Measurements from ENCODE around the gene JAG1. TPM values are rescaled to one million over a fixed set of nuclear protein-coding genes. Genes with fewer than 3 reads are reported as not detected.

The JAG1 gene
- total RNA-seq, 4 donors from 2014 or later = 35.2 to 73.5 (median 65.3) TPM

- H3K4me3 ChIP-seq = no peak overlapping the region
- H3K27ac ChIP-seq = no peak overlapping the region
- H3K27me3 ChIP-seq = no peaks in the 10 kb centered on the region
- peaks cover 0 to 84% (median 0%) of the 10 kb centered on the region in 3 donors for H3K36me3 ChIP-seq
- no peak for DNase-seq
- no peaks in the 10 kb centered on the region for H3K9me3 ChIP-seq
- no peak for TF ChIP-seq CTCF (IDR thresholded peaks at IDR 0.05)
- peaks cover 0 to 28% (median 3%) of the 10 kb centered on the region in 4 donors for H3K4me1 ChIP-seq
These were observed 24.0 kb downstream of the JAG1 start for GRCh38 chr20:10649797-10650160.

GRCh38 chr20:10649080-10649796 is 24.6 kb downstream of the JAG1 start:
- no peaks in the 10 kb centered on the region for H3K27me3 ChIP-seq
- peaks cover 0 to 87% (median 0%) of the 10 kb centered on the region in 3 donors for H3K36me3 ChIP-seq
- no peak overlapping the region for H3K27ac ChIP-seq

GRCh38 chr20:10648651-10649050 is 25.1 kb downstream of the JAG1 start:
- H3K4me1 ChIP-seq = peaks cover 0 to 17% (median under 1%) of the 10 kb centered on the region in 4 donors
- H3K36me3 ChIP-seq = peaks cover 0 to 93% (median 0%) of the 10 kb centered on the region in 3 donors
- no peak for DNase-seq
- H3K9me3 ChIP-seq = no peaks in the 10 kb centered on the region
- TF ChIP-seq POLR2A (IDR thresholded peaks at IDR 0.05) (no peak), CTCF (IDR thresholded peaks at IDR 0.05) (no peak)
- H3K27me3 ChIP-seq = no peaks in the 10 kb centered on the region
- no peak overlapping the region for H3K4me3 ChIP-seq
- no peak overlapping the region for H3K27ac ChIP-seq

More at GRCh38 chr20:10649080-10649796, 24.6 kb downstream of the JAG1 start:
- Histone ChIP-seq H3K9me3 (no peaks in the 10 kb centered on the region), H3K4me3 (no peak overlapping the region), H3K4me1 (peaks cover 0 to 22% (median 3%) of the 10 kb centered on the region in 4 donors)
- DNase-seq = no peak
- TF ChIP-seq POLR2A (IDR thresholded peaks at IDR 0.05) = no peak
- TF ChIP-seq CTCF (IDR thresholded peaks at IDR 0.05) = no peak

- Histone ChIP-seq H3K27ac (no peak overlapping the region), H3K36me3 (peaks cover 0 to 99% (median 0%) of the 10 kb centered on the region in 3 donors)
- TF ChIP-seq POLR2A (IDR thresholded peaks at IDR 0.05) = no peak
- TF ChIP-seq CTCF (IDR thresholded peaks at IDR 0.05) = no peak
These were observed 25.9 kb downstream of the JAG1 start for GRCh38 chr20:10647909-10648308.

GRCh38 chr20:10647471-10647870 is 26.3 kb downstream of the JAG1 start:
- no peaks in the 10 kb centered on the region for H3K27me3 ChIP-seq
- no peaks in the 10 kb centered on the region for H3K9me3 ChIP-seq
- no peak overlapping the region for H3K4me3 ChIP-seq
- no peak for DNase-seq
- peaks cover 0 to 8% (median 0%) of the 10 kb centered on the region in 4 donors for H3K4me1 ChIP-seq
- H3K27ac ChIP-seq = no peak overlapping the region
- H3K36me3 ChIP-seq = peaks cover 0 to 98% (median 0%) of the 10 kb centered on the region in 3 donors
- TF ChIP-seq CTCF (IDR thresholded peaks at IDR 0.05) (peak in 1 of 6 experiments; percentile 8), POLR2A (IDR thresholded peaks at IDR 0.05) (no peak)

More at GRCh38 chr20:10647909-10648308, 25.9 kb downstream of the JAG1 start:
- no peak for DNase-seq
- Histone ChIP-seq H3K4me1 (peaks cover 0 to 12% (median 0%) of the 10 kb centered on the region in 4 donors), H3K27me3 (no peaks in the 10 kb centered on the region), H3K9me3 (no peaks in the 10 kb centered on the region), H3K4me3 (no peak overlapping the region)
